Panc1 (cell line): ENCODE results near the gene NMD3. TPM values are rescaled to one million over a fixed set of nuclear protein-coding genes. Genes with fewer than 3 reads are reported as not detected.

Experiments
- ATAC-seq: fragments of 200-7000 bp; cut with Tn5 transposase; 2 replicates; pipeline ENCODE4 v1.9.1; 2020; ENCODE audit warnings: mild to moderate bottlenecking, moderate library complexity
- BruUV-seq: library from RNA; stranded (reverse); fragments of 400-500 nt; replicated peaks from 2 replicates; lab custom pipeline; 2021; lab: Mats Ljungman, UMichigan
- CTCF ChIA-PET: fragments of 300-600 bp; sonication (Branson Sonifier 250); formaldehyde crosslinking; loops from one replicate; lab custom pipeline; 2022; ENCODE audit warnings: antibody characterized with exemption; lab: Charles Lee
- POLR2A ChIA-PET: fragments of 300-600 bp; sonication (Branson Sonifier 250); formaldehyde crosslinking; loops from one replicate; lab custom pipeline; 2022; ENCODE audit warnings: antibody characterized with exemption; lab: Charles Lee
- DNase-seq: peaks from one replicate; pipeline ENCODE4 v3.0.0-alpha.2; 2010; ENCODE audit warnings: low read depth, low spot score
- H3K27ac ChIP-seq: 2 replicates; pipeline ENCODE4 v1.5.1; 2011; ENCODE audit warnings: mild to moderate bottlenecking, low read length, inconsistent platforms
- H3K27me3 ChIP-seq: fragments of 200-500 bp; sonication (Bioruptor generic); 2 replicates; pipeline ENCODE4 v1.6.0; 2014; ENCODE audit warnings: low read length, inconsistent platforms; ENCODE audit not compliant: control insufficient read depth, insufficient read depth
- H3K36me3 ChIP-seq: fragments of 200-500 bp; sonication (Bioruptor generic); 2 replicates; pipeline ENCODE4 v1.5.1; 2014; ENCODE audit warnings: inconsistent platforms, mild to moderate bottlenecking, low read length, moderate library complexity; ENCODE audit not compliant: control insufficient read depth, insufficient read depth
- H3K4me1 ChIP-seq: 2 replicates; pipeline ENCODE4 v1.5.1; 2011; ENCODE audit warnings: inconsistent platforms, mild to moderate bottlenecking, low read length, moderate library complexity; ENCODE audit not compliant: control insufficient read depth, insufficient read depth
- H3K4me3 ChIP-seq, 2 experiments: 2 replicates each; pipeline ENCODE4 v1.5.1; 2011 to 2012; ENCODE audit warnings: low read depth in 2 of 2, low read length in 2 of 2, mild to moderate bottlenecking in 2 of 2, inconsistent platforms in 1 of 2, moderate library complexity in 1 of 2
- H3K9me3 ChIP-seq: fragments of 200-500 bp; sonication (Bioruptor generic); 2 replicates; pipeline ENCODE4 v1.5.1; 2014; ENCODE audit warnings: low read depth, mild to moderate bottlenecking, inconsistent platforms, low read length, moderate library complexity; ENCODE audit not compliant: control insufficient read depth, insufficient read depth
- POLR2AphosphoS5 ChIP-seq: IDR thresholded peaks from 2 replicates; pipeline ENCODE4 v1.6.1; 2012; ENCODE audit warnings: mild to moderate bottlenecking, low read depth, low read length, moderate library complexity
- SIN3A ChIP-seq: IDR thresholded peaks from 2 replicates; pipeline ENCODE4 v1.6.1; 2012; ENCODE audit warnings: low read depth, mild to moderate bottlenecking, low read length, moderate library complexity, borderline replicate concordance; ENCODE audit not compliant: insufficient read depth
- TCF7L2 ChIP-seq: IDR thresholded peaks from 2 replicates; pipeline ENCODE4 v1.6.1; 2011; ENCODE audit warnings: mild to moderate bottlenecking, low read depth, low read length, inconsistent platforms
- in situ Hi-C: cut with HindIII; loops from 2 replicates; pipeline ENCODE4 v1.10.0; 2016; ENCODE audit warnings: low sequenced_read_pairs, low pct_unique_long_range_greater_than_20kb
- intact Hi-C: fragments of 100-400 bp; cut with micrococcal nuclease; formaldehyde crosslinking; loops from one replicate; pipeline ENCODE4 v1.10.0; 2022; ENCODE audit not compliant: unreplicated experiment
- total RNA-seq: library from RNA; stranded (reverse); gene quantifications from one replicate; pipeline ENCODE4 v1.2.1, GENCODE V29; 2021; ENCODE audit not compliant: unreplicated experiment
- TF ChIP-seq, protein P1 (sequence below), 2 experiments: IDR thresholded peaks; 2 replicates each; pipeline ENCODE4 v1.6.1; 2011 to 2012; ENCODE audit warnings: low read depth in 2 of 2, control low read depth in 1 of 2, low read length in 1 of 2, mild to moderate bottlenecking in 1 of 2, moderate library complexity in 1 of 2; ENCODE audit not compliant: insufficient read depth in 1 of 2
- TF ChIP-seq, protein P2 (sequence below): fragments of 450-650 bp; IDR thresholded peaks from 2 replicates; pipeline ENCODE4 v1.5.1; 2017; ENCODE audit warnings: mild to moderate bottlenecking

The NMD3 gene
- total RNA-seq, 1 experiment from 2014 or later = 64.6 TPM

DNA sequence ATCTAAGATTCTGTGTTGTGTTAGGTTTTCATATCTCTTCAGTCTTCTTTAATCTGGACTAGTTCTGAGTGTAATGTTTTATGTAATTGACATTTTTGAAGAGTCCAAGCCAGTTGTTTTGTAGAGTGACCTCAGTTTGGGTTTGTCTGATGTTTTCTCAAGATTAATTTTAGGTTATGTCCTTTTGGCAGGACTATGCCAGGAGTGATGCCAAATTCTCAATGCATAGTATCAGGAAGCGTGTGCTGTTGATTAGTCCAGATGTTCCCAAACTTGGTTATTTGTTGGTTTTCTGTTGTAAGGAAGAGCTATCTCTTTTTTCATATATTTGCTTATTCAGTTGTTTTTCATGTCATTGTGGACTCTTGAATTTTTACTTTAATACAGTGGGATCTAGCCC is 32.6 kb downstream of the NMD3 start:
- intact Hi-C loops = no loop called here
- H3K27me3 ChIP-seq = no peaks in the 10 kb centered on the region
- no TSS peak for BruUV-seq
- ChIA-PET CTCF (no interaction called here), POLR2A (no interaction called here)
- no peaks in the 10 kb centered on the region for H3K9me3 ChIP-seq
- in situ Hi-C loops = no loop called here
- TF ChIP-seq SIN3A (no peak), TCF7L2 (no peak), POLR2AphosphoS5 (no peak)
- no peak for DNase-seq
- no peaks in the 10 kb centered on the region for H3K4me1 ChIP-seq
- ATAC-seq = no peak
- H3K27ac ChIP-seq = no peak overlapping the region
- peaks cover 56% of the 10 kb centered on the region for H3K36me3 ChIP-seq
- H3K4me3 ChIP-seq = no peak overlapping the region

DNA sequence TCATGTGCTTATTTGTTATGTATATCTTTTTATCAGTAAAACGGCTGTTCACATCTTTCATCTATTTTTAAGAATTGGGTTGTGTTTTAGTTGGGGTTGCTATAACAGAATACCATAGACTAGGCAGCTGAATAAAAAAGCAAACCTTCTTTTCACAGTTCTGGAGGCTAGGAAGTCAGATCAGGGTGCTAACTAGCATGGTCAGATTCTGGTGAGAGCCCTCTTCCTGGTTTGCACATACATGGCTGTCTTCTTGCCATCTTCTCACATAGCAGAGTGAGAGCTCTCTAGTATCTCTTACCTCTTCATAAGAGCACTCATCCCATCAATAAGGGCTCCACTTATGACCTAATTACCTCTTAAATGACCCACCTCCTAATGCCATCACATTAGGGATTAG is 33.8 kb downstream of the NMD3 start:
- no peak for ATAC-seq
- Histone ChIP-seq H3K4me1 (no peaks in the 10 kb centered on the region), H3K27ac (no peak overlapping the region), H3K9me3 (no peaks in the 10 kb centered on the region), H3K36me3 (peaks cover 44% of the 10 kb centered on the region), H3K27me3 (no peaks in the 10 kb centered on the region), H3K4me3 (no peak overlapping the region)
- ChIA-PET POLR2A (interaction anchor here (0.5 kb wide), 1 partner anchor 1738 kb away, joined by 3 read pairs; no protein-coding TSS in a partner anchor), CTCF (no interaction called here)
- in situ Hi-C loops = no loop called here
- intact Hi-C loops = no loop called here
- TF ChIP-seq, protein P1, sequence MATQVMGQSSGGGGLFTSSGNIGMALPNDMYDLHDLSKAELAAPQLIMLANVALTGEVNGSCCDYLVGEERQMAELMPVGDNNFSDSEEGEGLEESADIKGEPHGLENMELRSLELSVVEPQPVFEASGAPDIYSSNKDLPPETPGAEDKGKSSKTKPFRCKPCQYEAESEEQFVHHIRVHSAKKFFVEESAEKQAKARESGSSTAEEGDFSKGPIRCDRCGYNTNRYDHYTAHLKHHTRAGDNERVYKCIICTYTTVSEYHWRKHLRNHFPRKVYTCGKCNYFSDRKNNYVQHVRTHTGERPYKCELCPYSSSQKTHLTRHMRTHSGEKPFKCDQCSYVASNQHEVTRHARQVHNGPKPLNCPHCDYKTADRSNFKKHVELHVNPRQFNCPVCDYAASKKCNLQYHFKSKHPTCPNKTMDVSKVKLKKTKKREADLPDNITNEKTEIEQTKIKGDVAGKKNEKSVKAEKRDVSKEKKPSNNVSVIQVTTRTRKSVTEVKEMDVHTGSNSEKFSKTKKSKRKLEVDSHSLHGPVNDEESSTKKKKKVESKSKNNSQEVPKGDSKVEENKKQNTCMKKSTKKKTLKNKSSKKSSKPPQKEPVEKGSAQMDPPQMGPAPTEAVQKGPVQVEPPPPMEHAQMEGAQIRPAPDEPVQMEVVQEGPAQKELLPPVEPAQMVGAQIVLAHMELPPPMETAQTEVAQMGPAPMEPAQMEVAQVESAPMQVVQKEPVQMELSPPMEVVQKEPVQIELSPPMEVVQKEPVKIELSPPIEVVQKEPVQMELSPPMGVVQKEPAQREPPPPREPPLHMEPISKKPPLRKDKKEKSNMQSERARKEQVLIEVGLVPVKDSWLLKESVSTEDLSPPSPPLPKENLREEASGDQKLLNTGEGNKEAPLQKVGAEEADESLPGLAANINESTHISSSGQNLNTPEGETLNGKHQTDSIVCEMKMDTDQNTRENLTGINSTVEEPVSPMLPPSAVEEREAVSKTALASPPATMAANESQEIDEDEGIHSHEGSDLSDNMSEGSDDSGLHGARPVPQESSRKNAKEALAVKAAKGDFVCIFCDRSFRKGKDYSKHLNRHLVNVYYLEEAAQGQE (IDR thresholded peaks at IDR 0.05; ENCODE audit: insufficient read depth in 1 of 2, low read depth in 2 of 2, low read length in 1 of 2) = no peak
- TF ChIP-seq SIN3A = no peak
- TF ChIP-seq POLR2AphosphoS5 = no peak
- TF ChIP-seq, protein P2, sequence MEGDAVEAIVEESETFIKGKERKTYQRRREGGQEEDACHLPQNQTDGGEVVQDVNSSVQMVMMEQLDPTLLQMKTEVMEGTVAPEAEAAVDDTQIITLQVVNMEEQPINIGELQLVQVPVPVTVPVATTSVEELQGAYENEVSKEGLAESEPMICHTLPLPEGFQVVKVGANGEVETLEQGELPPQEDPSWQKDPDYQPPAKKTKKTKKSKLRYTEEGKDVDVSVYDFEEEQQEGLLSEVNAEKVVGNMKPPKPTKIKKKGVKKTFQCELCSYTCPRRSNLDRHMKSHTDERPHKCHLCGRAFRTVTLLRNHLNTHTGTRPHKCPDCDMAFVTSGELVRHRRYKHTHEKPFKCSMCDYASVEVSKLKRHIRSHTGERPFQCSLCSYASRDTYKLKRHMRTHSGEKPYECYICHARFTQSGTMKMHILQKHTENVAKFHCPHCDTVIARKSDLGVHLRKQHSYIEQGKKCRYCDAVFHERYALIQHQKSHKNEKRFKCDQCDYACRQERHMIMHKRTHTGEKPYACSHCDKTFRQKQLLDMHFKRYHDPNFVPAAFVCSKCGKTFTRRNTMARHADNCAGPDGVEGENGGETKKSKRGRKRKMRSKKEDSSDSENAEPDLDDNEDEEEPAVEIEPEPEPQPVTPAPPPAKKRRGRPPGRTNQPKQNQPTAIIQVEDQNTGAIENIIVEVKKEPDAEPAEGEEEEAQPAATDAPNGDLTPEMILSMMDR = no peak
- no peak for TF ChIP-seq TCF7L2
- no TSS peak for BruUV-seq
- DNase-seq = no peak

DNA sequence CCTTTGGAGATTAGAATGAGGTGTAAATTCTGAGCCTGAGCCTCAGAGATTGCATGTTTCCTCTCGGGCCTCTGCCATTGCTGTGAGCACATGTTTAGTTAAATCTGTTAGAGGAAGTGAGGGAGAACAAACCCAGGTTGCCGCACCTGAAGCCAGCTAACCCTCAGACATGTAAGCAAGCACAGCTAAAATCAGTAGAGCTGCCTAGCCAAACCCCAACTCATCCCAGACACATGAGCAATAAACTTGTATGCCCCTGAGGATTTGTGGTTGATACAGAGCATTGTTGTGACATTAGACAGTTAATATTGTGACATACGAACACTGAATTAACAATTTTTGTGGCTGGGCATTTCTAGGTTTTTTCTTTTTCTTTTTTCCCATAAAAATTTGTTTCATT is 41.9 kb downstream of the NMD3 start:
- ATAC-seq = no peak
- intact Hi-C loops (no loop called here), in situ Hi-C loops (no loop called here)
- CTCF ChIA-PET = no interaction called here
- H3K4me3 ChIP-seq = no peak overlapping the region
- H3K27ac ChIP-seq = no peak overlapping the region
- H3K27me3 ChIP-seq = no peaks in the 10 kb centered on the region
- POLR2A ChIA-PET = interaction anchor here (0.6 kb wide), 1 partner anchor 697 kb away, joined by 3 read pairs; the partner anchor contains the start of gene KPNA4
- no TSS peak for BruUV-seq
- DNase-seq = no peak
- no peaks in the 10 kb centered on the region for H3K36me3 ChIP-seq
- TF ChIP-seq POLR2AphosphoS5 = no peak
- TF ChIP-seq, protein P1 (IDR thresholded peaks at IDR 0.05; ENCODE audit: insufficient read depth in 1 of 2, low read depth in 2 of 2, low read length in 1 of 2) = no peak
- no peak for TF ChIP-seq SIN3A
- TF ChIP-seq, protein P2 = no peak
- TF ChIP-seq TCF7L2 = no peak
- H3K9me3 ChIP-seq = peaks cover 14% of the 10 kb centered on the region; the same call in 1 of the 2 replicates
- H3K4me1 ChIP-seq = 0 out of 2 replicates have a peak, but pooled peaks cover 4% of the 10 kb centered on the region
